Measurements from ENCODE around the gene PSMG4.

PSMG4 gene

DNA sequence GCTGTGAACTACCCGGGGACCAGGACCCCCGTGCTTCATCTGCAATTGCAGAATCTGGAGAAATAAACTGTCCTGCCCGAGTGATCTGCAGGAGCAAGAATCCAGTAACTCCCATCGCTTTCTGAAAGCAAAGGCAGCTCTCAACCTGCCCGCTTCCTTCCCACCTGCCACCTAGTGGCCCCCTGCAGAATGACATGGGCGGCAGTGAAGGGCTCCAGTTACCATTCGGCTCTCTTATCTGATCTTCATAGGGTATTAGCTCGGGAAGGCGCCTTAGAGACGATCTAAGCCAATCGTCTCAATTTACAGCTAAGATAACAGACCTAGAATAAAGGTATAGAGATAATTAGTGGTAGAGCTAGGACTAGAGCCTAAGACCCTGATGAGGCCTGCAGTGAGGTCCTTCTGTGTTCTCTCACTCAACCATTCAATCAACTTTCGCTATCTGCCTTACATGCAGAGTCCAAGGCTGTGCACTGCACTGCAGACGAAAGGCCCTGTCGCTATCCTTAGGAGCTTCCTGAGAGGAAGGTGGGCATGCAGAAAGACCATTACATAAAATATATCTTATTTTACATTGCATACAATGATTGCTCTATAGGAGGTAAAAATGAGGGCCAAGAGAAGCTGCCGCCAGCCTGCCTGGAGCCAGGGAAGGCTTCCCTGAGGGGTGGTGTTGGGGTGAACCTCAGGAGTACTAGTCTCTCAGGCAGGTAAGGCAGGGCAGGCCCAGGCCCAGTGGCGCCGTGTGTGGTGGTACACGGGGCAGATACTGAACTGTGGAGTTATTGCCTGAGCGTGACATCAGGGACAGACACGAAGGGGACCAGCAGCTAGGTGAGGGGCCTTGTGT, 7.1 kb upstream of the PSMG4 start:
- TF ChIP-seq, protein P1, sequence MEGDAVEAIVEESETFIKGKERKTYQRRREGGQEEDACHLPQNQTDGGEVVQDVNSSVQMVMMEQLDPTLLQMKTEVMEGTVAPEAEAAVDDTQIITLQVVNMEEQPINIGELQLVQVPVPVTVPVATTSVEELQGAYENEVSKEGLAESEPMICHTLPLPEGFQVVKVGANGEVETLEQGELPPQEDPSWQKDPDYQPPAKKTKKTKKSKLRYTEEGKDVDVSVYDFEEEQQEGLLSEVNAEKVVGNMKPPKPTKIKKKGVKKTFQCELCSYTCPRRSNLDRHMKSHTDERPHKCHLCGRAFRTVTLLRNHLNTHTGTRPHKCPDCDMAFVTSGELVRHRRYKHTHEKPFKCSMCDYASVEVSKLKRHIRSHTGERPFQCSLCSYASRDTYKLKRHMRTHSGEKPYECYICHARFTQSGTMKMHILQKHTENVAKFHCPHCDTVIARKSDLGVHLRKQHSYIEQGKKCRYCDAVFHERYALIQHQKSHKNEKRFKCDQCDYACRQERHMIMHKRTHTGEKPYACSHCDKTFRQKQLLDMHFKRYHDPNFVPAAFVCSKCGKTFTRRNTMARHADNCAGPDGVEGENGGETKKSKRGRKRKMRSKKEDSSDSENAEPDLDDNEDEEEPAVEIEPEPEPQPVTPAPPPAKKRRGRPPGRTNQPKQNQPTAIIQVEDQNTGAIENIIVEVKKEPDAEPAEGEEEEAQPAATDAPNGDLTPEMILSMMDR (IDR thresholded peaks at IDR 0.05; ENCODE audit: low read depth, low read length), result peak; percentile 98
- no peak for TF ChIP-seq POLR2A (IDR thresholded peaks at IDR 0.05; ENCODE audit: extremely low read depth, insufficient read length)
- peak; percentile 86 for DNase-seq (ENCODE audit: low read depth)
- H3K4me3 ChIP-seq (ENCODE audit: low read depth, low read length), result no peak overlapping the region

DNA sequence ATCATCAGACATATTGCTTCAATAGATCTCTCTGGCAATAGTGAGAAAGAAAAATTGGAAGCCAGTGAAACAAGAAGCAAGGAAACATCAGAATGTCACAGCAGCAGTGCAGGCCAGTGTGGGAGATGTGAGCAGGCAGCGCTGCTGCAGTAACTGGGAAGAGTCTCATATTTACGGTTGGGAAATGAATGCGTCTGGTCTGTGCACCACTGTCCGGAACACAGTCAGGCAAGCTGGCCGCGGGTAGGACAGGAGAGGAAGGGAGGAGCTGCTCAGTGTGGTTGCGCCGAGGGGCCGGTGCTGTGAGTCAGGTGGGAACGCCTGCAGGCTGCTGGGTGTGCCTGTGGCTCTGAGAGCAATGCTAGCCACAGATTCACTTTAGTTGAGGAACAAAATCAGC, 6.4 kb upstream of the PSMG4 start:
- H3K4me3 ChIP-seq (ENCODE audit: low read depth, low read length), result no peak overlapping the region
- DNase-seq (ENCODE audit: low read depth), result peak; percentile 94
- TF ChIP-seq, protein P2, sequence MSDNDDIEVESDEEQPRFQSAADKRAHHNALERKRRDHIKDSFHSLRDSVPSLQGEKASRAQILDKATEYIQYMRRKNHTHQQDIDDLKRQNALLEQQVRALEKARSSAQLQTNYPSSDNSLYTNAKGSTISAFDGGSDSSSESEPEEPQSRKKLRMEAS (IDR thresholded peaks at IDR 0.05; ENCODE audit: low read depth, low read length), result peak; percentile 52; the same call in 1 of the 2 replicates
- TF ChIP-seq MYC (IDR thresholded peaks at IDR 0.05; ENCODE audit: low read depth, low read length) (no peak), POLR2A (IDR thresholded peaks at IDR 0.05; ENCODE audit: extremely low read depth, insufficient read length) (peak; percentile 35)
- TF ChIP-seq, protein P1 (IDR thresholded peaks at IDR 0.05; ENCODE audit: low read depth, low read length), result no peak

DNA sequence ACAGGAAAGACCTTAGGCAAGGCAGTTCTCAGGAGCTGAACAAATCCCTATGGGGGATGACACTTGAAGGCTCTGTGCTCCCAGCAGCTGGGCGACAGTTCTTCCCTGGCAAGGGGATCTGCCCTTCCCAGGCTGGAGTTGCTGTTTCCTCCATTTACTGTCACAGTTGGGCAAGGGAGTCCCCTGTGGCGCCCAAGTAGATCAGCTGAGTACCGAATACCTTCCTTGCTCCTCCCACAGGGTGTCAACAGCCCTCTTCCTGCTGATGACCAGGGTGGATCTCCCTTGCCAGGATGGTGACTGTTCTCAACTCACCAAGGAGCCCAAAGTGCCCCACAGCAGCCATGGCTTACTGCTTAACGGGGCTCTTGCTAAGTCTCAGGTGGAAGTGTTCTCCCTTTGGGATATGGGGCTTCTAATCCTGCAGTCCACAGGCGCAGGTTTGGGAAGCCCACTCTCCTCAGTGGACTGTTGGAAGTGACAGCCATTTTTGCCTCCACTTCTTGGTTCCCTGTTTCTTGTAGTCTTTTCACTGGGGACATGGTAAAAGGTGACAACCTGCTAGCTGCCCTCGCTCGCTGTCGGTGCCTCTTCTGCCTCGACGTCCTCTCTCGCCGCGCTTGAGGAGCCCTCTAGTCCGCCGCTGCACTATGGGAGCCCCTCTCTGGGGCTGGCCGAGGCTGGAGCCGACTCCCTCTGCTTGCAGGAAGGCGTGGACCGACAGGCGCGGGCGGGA, 5.7 kb upstream of the PSMG4 start:
- DNase-seq (ENCODE audit: low read depth), result peak; percentile 72
- TF ChIP-seq, protein P2 (IDR thresholded peaks at IDR 0.05; ENCODE audit: low read depth, low read length), result no peak
- TF ChIP-seq MYC (IDR thresholded peaks at IDR 0.05; ENCODE audit: low read depth, low read length) (no peak), POLR2A (IDR thresholded peaks at IDR 0.05; ENCODE audit: extremely low read depth, insufficient read length) (no peak)
- TF ChIP-seq, protein P1 (IDR thresholded peaks at IDR 0.05; ENCODE audit: low read depth, low read length), result no peak
- no peak overlapping the region for H3K4me3 ChIP-seq (ENCODE audit: low read depth, low read length)

DNA sequence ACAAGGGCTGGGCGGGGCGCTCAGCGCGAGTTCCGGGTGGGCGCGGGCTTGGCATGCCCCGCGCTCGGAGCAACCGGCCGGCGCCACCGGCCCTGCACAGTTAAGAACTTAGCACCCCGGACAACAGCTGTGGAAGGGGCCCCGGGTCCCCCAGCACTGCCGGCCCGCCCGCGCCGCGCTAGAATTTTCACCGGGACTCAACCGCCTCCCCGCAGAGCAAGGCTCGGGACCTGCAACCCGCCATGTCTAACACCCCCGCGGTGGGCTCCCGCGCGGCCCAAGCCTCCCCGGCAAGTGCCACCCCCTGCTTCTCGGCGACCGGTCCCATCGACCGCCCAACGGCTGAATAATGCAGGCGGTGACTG, 5.2 kb upstream of the PSMG4 start:
- DNase-seq (ENCODE audit: low read depth), result no peak
- TF ChIP-seq, protein P1 (IDR thresholded peaks at IDR 0.05; ENCODE audit: low read depth, low read length), result no peak
- TF ChIP-seq, protein P2 (IDR thresholded peaks at IDR 0.05; ENCODE audit: low read depth, low read length), result no peak
- TF ChIP-seq POLR2A (IDR thresholded peaks at IDR 0.05; ENCODE audit: extremely low read depth, insufficient read length), result no peak
- no peak for TF ChIP-seq MYC (IDR thresholded peaks at IDR 0.05; ENCODE audit: low read depth, low read length)
- H3K4me3 ChIP-seq (ENCODE audit: low read depth, low read length), result no peak overlapping the region

DNA sequence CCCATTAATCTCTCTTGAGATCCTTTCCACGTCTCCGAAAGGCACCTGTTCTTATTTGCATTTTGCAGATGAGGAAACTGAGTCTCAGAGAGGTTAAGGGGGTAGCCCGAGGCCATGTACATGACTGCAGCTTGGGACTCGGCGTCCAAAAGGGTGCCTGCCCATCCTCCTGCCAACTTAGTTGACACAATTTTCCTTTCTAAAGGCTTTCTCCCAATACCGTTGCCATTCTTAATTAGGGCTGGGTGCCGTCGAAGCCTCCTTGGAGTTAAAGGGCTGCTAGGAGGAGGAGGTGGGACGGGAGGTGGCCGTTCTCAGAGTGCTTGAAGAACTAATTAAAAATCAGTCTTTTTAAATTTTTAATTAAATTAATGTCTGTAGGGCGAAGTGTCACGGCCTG, 546 bp upstream of the PSMG4 start:
- no peak overlapping the region for H3K4me3 ChIP-seq (ENCODE audit: low read depth, low read length)
- DNase-seq (ENCODE audit: low read depth), result no peak
- TF ChIP-seq MYC (IDR thresholded peaks at IDR 0.05; ENCODE audit: low read depth, low read length) (no peak), POLR2A (IDR thresholded peaks at IDR 0.05; ENCODE audit: extremely low read depth, insufficient read length) (no peak)
- TF ChIP-seq, protein P2 (IDR thresholded peaks at IDR 0.05; ENCODE audit: low read depth, low read length), result no peak
- TF ChIP-seq, protein P1 (IDR thresholded peaks at IDR 0.05; ENCODE audit: low read depth, low read length), result no peak

All from NB4 (cell line).